ENCODE measurements around the gene AP3B1. TPM values are rescaled to one million over a fixed set of nuclear protein-coding genes. Genes with fewer than 3 reads are reported as not detected.

The AP3B1 gene
- total RNA-seq, 3 donors from 2014 or later, result 48.0 to 63.5 (median 48.2) TPM

GRCh38 chr5:78065663-78066062, 228.8 kb downstream of the AP3B1 start:
- Histone ChIP-seq H3K4me3 (no peak overlapping the region), H3K27ac (no peak overlapping the region), H3K4me1 (no peaks in the 10 kb centered on the region), H3K9me3 (peaks cover 7 to 14% of the 10 kb centered on the region in 2 donors), H3K36me3 (no peaks in the 10 kb centered on the region), H3K27me3 (no peaks in the 10 kb centered on the region)
- intact Hi-C loops (cut with DNase I; ENCODE audit: low total_unique reads), result no loop called here
- no peak for DNase-seq (ENCODE audit: low spot score in 2 of 2)
- no peak for TF ChIP-seq POLR2A (IDR thresholded peaks at IDR 0.05)
- TF ChIP-seq CTCF (IDR thresholded peaks at IDR 0.05), result no peak
- no peak for TF ChIP-seq POLR2AphosphoS5 (IDR thresholded peaks at IDR 0.05)

GRCh38 chr5:78064941-78065472, 229.5 kb downstream of the AP3B1 start:
- Histone ChIP-seq H3K36me3 (no peaks in the 10 kb centered on the region), H3K4me1 (no peaks in the 10 kb centered on the region), H3K4me3 (no peak overlapping the region), H3K27ac (no peak overlapping the region), H3K27me3 (no peaks in the 10 kb centered on the region), H3K9me3 (peaks cover 7 to 14% of the 10 kb centered on the region in 2 donors)
- DNase-seq (ENCODE audit: low spot score in 2 of 2), result no peak
- intact Hi-C loops (cut with DNase I; ENCODE audit: low total_unique reads), result no loop called here
- TF ChIP-seq POLR2A (IDR thresholded peaks at IDR 0.05), result no peak
- no peak for TF ChIP-seq CTCF (IDR thresholded peaks at IDR 0.05)

- no peak for TF ChIP-seq CTCF (IDR thresholded peaks at IDR 0.05)
- TF ChIP-seq POLR2A (IDR thresholded peaks at IDR 0.05), result no peak
- TF ChIP-seq POLR2AphosphoS5 (IDR thresholded peaks at IDR 0.05), result no peak
- Histone ChIP-seq H3K4me3 (no peak overlapping the region), H3K27me3 (no peaks in the 10 kb centered on the region), H3K9me3 (peaks cover 7 to 14% of the 10 kb centered on the region in 2 donors), H3K27ac (no peak overlapping the region), H3K36me3 (no peaks in the 10 kb centered on the region), H3K4me1 (no peaks in the 10 kb centered on the region)
- no peak for DNase-seq (ENCODE audit: low spot score in 2 of 2)
- intact Hi-C loops (cut with DNase I; ENCODE audit: low total_unique reads), result no loop called here
These were observed 231.0 kb downstream of the AP3B1 start for GRCh38 chr5:78063495-78063894.

DNA sequence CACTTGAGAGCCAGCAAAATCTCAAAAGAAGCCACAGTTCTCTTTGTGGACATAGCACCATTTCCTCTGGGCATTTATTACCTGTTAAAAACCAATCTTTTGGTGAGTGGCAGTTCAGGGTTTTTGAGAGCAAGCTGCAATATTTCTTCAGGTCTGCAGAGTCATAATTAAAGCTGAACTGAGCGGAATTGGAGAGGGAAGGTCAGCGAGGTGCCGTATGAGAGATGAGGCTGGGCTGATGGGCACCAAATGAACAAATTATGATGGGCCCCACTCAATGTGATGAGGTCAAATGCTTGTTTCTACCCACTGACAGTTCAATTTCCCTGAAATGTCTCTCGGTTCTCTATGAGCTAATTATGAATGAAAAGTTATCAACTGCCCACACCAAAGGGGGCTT, 231.9 kb downstream of the AP3B1 start:
- intact Hi-C loops (cut with DNase I; ENCODE audit: low total_unique reads), result no loop called here
- no peak for DNase-seq (ENCODE audit: low spot score in 2 of 2)

DNA sequence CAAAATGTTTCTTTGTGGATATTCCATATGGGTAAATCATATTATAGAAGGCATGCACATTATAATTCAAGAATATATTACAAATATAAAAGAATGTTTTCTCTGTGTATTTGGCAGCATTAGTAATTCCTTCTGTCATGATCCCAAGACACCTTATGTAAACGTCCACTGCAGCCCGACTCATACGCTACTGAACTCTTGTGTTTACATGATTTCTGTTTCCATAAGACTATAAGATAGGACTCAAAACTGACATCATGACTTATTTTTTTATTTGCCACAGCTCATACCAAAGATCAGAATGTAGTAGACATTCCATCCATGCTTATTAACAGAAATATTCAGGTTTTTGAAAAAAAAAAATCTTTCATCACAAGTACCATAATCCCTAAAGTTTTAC, 234.1 kb downstream of the AP3B1 start:
- no peak for DNase-seq (ENCODE audit: low spot score in 2 of 2)
- Histone ChIP-seq H3K9me3 (no peaks in the 10 kb centered on the region), H3K27ac (no peak overlapping the region), H3K27me3 (no peaks in the 10 kb centered on the region), H3K4me3 (no peak overlapping the region), H3K4me1 (no peaks in the 10 kb centered on the region), H3K36me3 (no peaks in the 10 kb centered on the region)
- TF ChIP-seq CTCF (IDR thresholded peaks at IDR 0.05) (no peak), POLR2A (IDR thresholded peaks at IDR 0.05) (no peak), POLR2AphosphoS5 (IDR thresholded peaks at IDR 0.05) (no peak)
- intact Hi-C loops (cut with DNase I; ENCODE audit: low total_unique reads), result no loop called here

More for the DNA sequence above, 231.9 kb downstream of the AP3B1 start:
- Histone ChIP-seq H3K4me1 (no peaks in the 10 kb centered on the region), H3K4me3 (no peak overlapping the region), H3K36me3 (no peaks in the 10 kb centered on the region), H3K27ac (no peak overlapping the region), H3K9me3 (peaks cover under 1 to 7% of the 10 kb centered on the region in 2 donors), H3K27me3 (no peaks in the 10 kb centered on the region)
- TF ChIP-seq POLR2AphosphoS5 (IDR thresholded peaks at IDR 0.05) (no peak), POLR2A (IDR thresholded peaks at IDR 0.05) (no peak), CTCF (IDR thresholded peaks at IDR 0.05) (no peak)
